Caco-2 (cell line): ENCODE results near the gene PRDM11. TPM values are rescaled to one million over a fixed set of nuclear protein-coding genes. Genes with fewer than 3 reads are reported as not detected.

ENCODE experiments used
- BruUV-seq: library from RNA; stranded (reverse); fragments of 400-500 nt; replicated peaks from 2 replicates; lab custom pipeline; 2021; lab: Mats Ljungman, UMichigan
- CTCF ChIA-PET: fragments of 300-600 bp; sonication (Branson Sonifier 250); formaldehyde crosslinking; loops from one replicate; lab custom pipeline; 2022; ENCODE audit warnings: antibody characterized with exemption; lab: Charles Lee
- POLR2A ChIA-PET: fragments of 300-600 bp; sonication (Branson Sonifier 250); formaldehyde crosslinking; loops from one replicate; lab custom pipeline; 2022; ENCODE audit warnings: antibody characterized with exemption; lab: Charles Lee
- DNase-seq, 2 experiments: peaks; one replicate each; pipeline versions ENCODE4 v3.0.0 to v3.0.0-alpha.2; 2020 to 2022
- H3K27me3 ChIP-seq: replicated peaks from 2 replicates; pipeline ENCODE4 v1.6.0; 2011; ENCODE audit warnings: low read length; ENCODE audit not compliant: control insufficient read depth, insufficient read depth
- H3K36me3 ChIP-seq: 2 replicates; pipeline ENCODE4 v1.5.1; 2011; ENCODE audit warnings: low read length; ENCODE audit not compliant: control insufficient read depth, insufficient read depth
- H3K4me1 ChIP-seq: fragments of 250-450 bp; sonication (Bioruptor Pico); 2 replicates; pipeline ENCODE4 v1.5.1; 2020; ENCODE audit warnings: mild to moderate bottlenecking
- H3K4me3 ChIP-seq: 2 replicates; pipeline ENCODE4 v1.5.1; 2011; ENCODE audit warnings: low read depth, mild to moderate bottlenecking, control low read depth, low read length
- H3K9me3 ChIP-seq: fragments of 250-450 bp; sonication (Bioruptor Pico); 2 replicates; pipeline ENCODE4 v1.5.1; 2020; ENCODE audit warnings: mild to moderate bottlenecking, moderate library complexity
- H3K27ac Mint-ChIP-seq: one replicate; pipeline ENCODE4 v1.8.0; 2022; ENCODE audit warnings: mixed read lengths; ENCODE audit not compliant: unreplicated experiment
- H3K27me3 Mint-ChIP-seq: one replicate; pipeline ENCODE4 v1.8.0; 2022; ENCODE audit warnings: mixed read lengths; ENCODE audit not compliant: insufficient read depth, unreplicated experiment
- H3K36me3 Mint-ChIP-seq: one replicate; pipeline ENCODE4 v1.8.0; 2022; ENCODE audit warnings: mild to moderate bottlenecking, mixed read lengths; ENCODE audit not compliant: insufficient read depth, unreplicated experiment
- H3K4me1 Mint-ChIP-seq: one replicate; pipeline ENCODE4 v1.8.0; 2022; ENCODE audit warnings: low read depth, mixed read lengths; ENCODE audit not compliant: unreplicated experiment
- H3K4me3 Mint-ChIP-seq: one replicate; pipeline ENCODE4 v1.8.0; 2022; ENCODE audit warnings: mild to moderate bottlenecking, moderate library complexity, mixed read lengths; ENCODE audit not compliant: unreplicated experiment
- H3K9me3 Mint-ChIP-seq: one replicate; pipeline ENCODE4 v1.8.0; 2022; ENCODE audit warnings: mixed read lengths; ENCODE audit not compliant: unreplicated experiment
- CTCF ChIP-seq, 2 experiments: fragments of 200-600 bp in 1 of 2; IDR thresholded peaks; 1 replicate in 1 of 2; 2 replicates in 1 of 2; pipeline versions ENCODE4 v1.5.1 to v1.8.0; 2011 to 2022; ENCODE audit warnings: antibody characterized with exemption in 1 of 2, control low read depth in 1 of 2, inconsistent platforms in 1 of 2, low read depth in 1 of 2, low read length in 1 of 2, mild to moderate bottlenecking in 1 of 2, moderate library complexity in 1 of 2; ENCODE audit not compliant: insufficient read depth in 1 of 2, severe bottlenecking in 1 of 2, unreplicated experiment in 1 of 2
- intact Hi-C: fragments of 100-400 bp; cut with micrococcal nuclease; formaldehyde crosslinking; loops from one replicate; pipeline ENCODE4 v1.10.0; 2022; ENCODE audit not compliant: unreplicated experiment
- total RNA-seq: library from RNA; stranded (reverse); gene quantifications from 2 replicates; pipeline ENCODE4 v1.2.3, GENCODE V29; 2022

The PRDM11 gene
- total RNA-seq, 1 experiment from 2014 or later, result 11.8 TPM

GRCh38 chr11:45102810-45103621 lies 43.4 kb upstream of the PRDM11 start:
- DNase-seq, result peak in 1 of 2 experiments; percentile 68
- H3K9me3 ChIP-seq, result no peaks in the 10 kb centered on the region
- H3K4me3 ChIP-seq, result no peak overlapping the region
- no peaks in the 10 kb centered on the region for H3K36me3 ChIP-seq
- BruUV-seq, result no TSS peak
- H3K27me3 ChIP-seq, result no peaks in the 10 kb centered on the region
- Mint-ChIP-seq H3K27ac (no peak overlapping the region), H3K27me3 (peaks cover 21% of the 10 kb centered on the region), H3K4me1 (no peaks in the 10 kb centered on the region), H3K9me3 (no peaks in the 10 kb centered on the region), H3K4me3 (no peak overlapping the region), H3K36me3 (no peaks in the 10 kb centered on the region)
- peaks cover 4% of the 10 kb centered on the region; the same call in 1 of the 2 replicates for H3K4me1 ChIP-seq
- POLR2A ChIA-PET, result no interaction called here
- CTCF ChIA-PET, result interaction anchor here (1.1 to 8.2 kb wide), 3 partner anchors 8 to 175 kb away, joined by 3 to 168 read pairs (median 54); no protein-coding TSS in a partner anchor
- intact Hi-C loops, result loop anchor here (1.0 to 10.0 kb wide), 3 partner anchors 20 to 478 kb away; no protein-coding TSS in a partner anchor
- TF ChIP-seq CTCF (IDR thresholded peaks at IDR 0.05; ENCODE audit: insufficient read depth in 1 of 2, low read depth in 1 of 2, low read length in 1 of 2, severe bottlenecking in 1 of 2, unreplicated experiment in 1 of 2), result peak; percentile 92 to 96

- BruUV-seq, result no TSS peak
- H3K9me3 ChIP-seq, result no peaks in the 10 kb centered on the region
- POLR2A ChIA-PET, result no interaction called here
- Mint-ChIP-seq H3K9me3 (no peaks in the 10 kb centered on the region), H3K27ac (no peak overlapping the region), H3K27me3 (peaks cover 14% of the 10 kb centered on the region), H3K4me1 (no peaks in the 10 kb centered on the region), H3K4me3 (no peak overlapping the region), H3K36me3 (no peaks in the 10 kb centered on the region)
- CTCF ChIA-PET, result interaction anchor here (0.5 to 8.2 kb wide), 9 partner anchors 8 to 1159 kb away, joined by 3 to 168 read pairs (median 5); no protein-coding TSS in a partner anchor
- TF ChIP-seq CTCF (IDR thresholded peaks at IDR 0.05; ENCODE audit: insufficient read depth in 1 of 2, low read depth in 1 of 2, low read length in 1 of 2, severe bottlenecking in 1 of 2, unreplicated experiment in 1 of 2), result no peak
- no peak overlapping the region for H3K4me3 ChIP-seq
- intact Hi-C loops, result loop anchor here (10.0 kb wide), 1 partner anchor 479 kb away; no protein-coding TSS in a partner anchor
- H3K36me3 ChIP-seq, result no peaks in the 10 kb centered on the region
- DNase-seq, result no peak
- no peaks in the 10 kb centered on the region for H3K27me3 ChIP-seq
- peaks cover 9% of the 10 kb centered on the region; the same call in 1 of the 2 replicates for H3K4me1 ChIP-seq
Measured at GRCh38 chr11:45104006-45104789, 42.2 kb upstream of the PRDM11 start.

DNA sequence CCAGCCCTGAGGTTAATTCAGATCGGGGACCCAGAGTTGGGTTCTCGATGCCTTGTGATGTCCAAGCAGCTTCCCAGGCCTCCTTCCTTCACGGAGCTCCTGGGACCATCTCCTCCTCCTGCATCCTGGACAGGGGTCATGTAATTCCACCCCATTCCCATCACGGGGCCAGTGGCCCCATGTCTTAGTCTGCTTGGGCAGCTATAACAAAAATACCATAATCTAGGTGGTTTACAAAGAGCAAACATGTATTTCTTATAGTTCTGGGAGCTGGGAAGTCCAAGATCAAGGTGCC lies 41.7 kb upstream of the PRDM11 start:
- Histone ChIP-seq H3K4me3 (no peak overlapping the region), H3K9me3 (no peaks in the 10 kb centered on the region), H3K4me1 (peaks cover 9% of the 10 kb centered on the region; the same call in 1 of the 2 replicates), H3K36me3 (no peaks in the 10 kb centered on the region), H3K27me3 (no peaks in the 10 kb centered on the region)
- ChIA-PET POLR2A (no interaction called here), CTCF (interaction anchor here (0.7 to 8.2 kb wide), 12 partner anchors 9 to 193 kb away, joined by 3 to 168 read pairs (median 4); partner anchors contain the start of gene SYT13)
- Mint-ChIP-seq H3K9me3 (no peaks in the 10 kb centered on the region), H3K27me3 (peaks cover 14% of the 10 kb centered on the region), H3K4me1 (no peaks in the 10 kb centered on the region), H3K36me3 (no peaks in the 10 kb centered on the region), H3K27ac (no peak overlapping the region), H3K4me3 (no peak overlapping the region)
- no TSS peak for BruUV-seq
- DNase-seq, result no peak
- intact Hi-C loops, result loop anchor here (1.0 to 10.0 kb wide), 2 partner anchors 177 to 480 kb away; no protein-coding TSS in a partner anchor
- no peak for TF ChIP-seq CTCF (IDR thresholded peaks at IDR 0.05; ENCODE audit: insufficient read depth in 1 of 2, low read depth in 1 of 2, low read length in 1 of 2, severe bottlenecking in 1 of 2, unreplicated experiment in 1 of 2)
